NCI-H510A (cell line): ENCODE data around the gene APBA2.
"Not testable (repeated sequence)": the region's sequence is repeated elsewhere in the genome, so short reads cannot be mapped to it uniquely, and the experiment has no call there.

Experiments used
- DNase-seq: peaks from one replicate; lab custom pipeline; 2025; lab: John Stamatoyannopoulos, UW

The APBA2 gene

GRCh38 chr15:29003191-29003839 is 117.5 kb downstream of the APBA2 start:
- DNase-seq, result no peak

DNA sequence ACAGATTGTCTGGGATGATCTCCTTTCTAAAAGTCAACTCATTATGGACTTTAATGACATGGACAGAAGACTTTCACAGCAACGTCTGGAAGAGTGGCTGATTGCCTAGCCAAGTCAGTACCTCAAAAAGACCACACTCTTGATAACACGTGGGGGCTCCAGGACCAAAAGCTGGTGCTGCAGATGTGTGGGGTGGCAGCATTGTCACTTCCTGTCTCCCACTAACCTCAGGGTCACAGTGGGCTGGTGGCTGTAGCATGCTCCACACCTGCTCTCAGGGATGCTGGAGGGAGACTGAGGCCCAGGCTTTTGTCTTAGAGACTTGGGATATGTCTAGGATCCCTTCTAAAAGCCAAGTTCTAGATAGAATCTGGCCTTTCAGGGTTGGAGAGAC is 118.1 kb downstream of the APBA2 start:
- no peak for DNase-seq

DNA sequence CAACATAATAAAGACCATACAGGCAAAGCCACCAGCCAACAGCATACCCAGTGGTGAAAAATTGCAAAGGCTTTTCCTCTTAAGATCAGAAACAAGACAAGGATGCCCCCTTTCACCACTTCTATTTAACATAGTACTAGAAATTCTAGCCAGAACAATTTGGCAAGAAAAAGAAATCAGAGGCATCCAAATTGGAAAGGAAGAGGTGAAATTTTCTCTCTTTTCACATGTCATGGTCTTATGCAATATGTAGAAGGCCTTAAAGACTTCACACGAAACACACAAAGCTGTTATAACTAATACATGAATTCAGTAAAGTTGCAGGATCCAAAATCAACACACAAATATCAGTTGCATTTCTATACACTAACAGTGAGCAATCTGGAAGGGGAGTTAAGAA is 120.2 kb downstream of the APBA2 start:
- no peak for DNase-seq

- no peak for DNase-seq
Measured at GRCh38 chr15:29008846-29009245, 123.1 kb downstream of the APBA2 start.

DNA sequence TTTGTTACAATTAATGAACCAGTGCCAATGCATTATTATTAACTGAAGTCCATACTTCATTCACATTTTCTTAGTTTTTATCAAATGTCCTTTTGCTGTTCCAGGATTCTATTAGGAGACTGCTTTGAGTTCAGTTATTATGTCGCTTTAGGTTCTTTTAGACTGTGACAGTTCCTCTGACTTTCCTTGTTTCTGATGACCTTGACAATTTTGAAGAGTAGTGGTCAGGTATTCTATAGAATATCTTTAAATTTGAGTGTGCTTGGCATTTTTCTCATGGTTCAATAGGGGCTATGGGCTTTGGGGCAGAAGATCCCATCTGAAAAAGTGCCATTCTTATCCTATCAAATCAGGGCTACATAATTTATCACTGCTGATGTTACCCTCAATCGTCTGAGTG is 126.3 kb downstream of the APBA2 start:
- no peak for DNase-seq

GRCh38 chr15:29014493-29014892 is 128.7 kb downstream of the APBA2 start:
- DNase-seq, result no peak

GRCh38 chr15:29016518-29016917 is 130.7 kb downstream of the APBA2 start:
- DNase-seq, result no peak

DNA sequence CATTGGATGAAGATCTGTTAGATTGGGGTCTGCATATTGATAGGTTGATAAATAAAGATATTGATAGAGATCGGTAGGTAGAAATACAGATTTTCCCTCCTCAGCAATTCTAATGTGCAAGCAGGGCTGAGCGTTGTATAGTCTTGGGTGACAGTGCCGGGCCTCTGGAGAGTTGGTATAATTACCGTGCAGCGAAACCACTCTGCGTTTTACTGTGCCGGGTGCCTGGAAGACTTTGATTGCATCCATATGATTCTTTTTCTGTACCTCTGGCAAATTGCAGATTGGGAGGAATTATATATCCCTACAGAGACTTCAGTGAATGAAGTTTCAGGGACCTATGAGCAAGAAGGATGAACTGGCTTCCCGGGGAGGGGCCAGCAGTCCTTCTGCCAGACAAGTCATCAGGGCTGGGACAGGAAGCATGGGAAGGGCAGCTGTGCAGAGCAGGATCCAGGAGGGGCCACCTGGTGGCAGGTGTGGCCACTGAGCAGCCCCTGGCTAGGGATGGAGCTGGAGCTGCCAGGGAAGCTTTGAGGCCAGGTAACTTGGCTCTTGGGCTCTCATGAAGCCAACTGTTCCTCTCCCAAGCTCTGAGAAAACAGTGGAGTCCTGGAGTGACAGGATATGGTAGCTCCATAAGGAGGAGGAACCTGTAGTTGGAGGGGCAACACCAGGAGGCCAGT is 132.5 kb downstream of the APBA2 start:
- peak; percentile 27 for DNase-seq

GRCh38 chr15:29018995-29019976 is 133.5 kb downstream of the APBA2 start:
- DNase-seq, result no peak

GRCh38 chr15:29021857-29022256 is 136.1 kb downstream of the APBA2 start:
- DNase-seq, result no peak

GRCh38 chr15:29024662-29025061 is 138.9 kb downstream of the APBA2 start:
- DNase-seq, result no peak

- not testable (repeated sequence) for DNase-seq
Measured at GRCh38 chr15:29025411-29025810, 139.6 kb downstream of the APBA2 start.

DNA sequence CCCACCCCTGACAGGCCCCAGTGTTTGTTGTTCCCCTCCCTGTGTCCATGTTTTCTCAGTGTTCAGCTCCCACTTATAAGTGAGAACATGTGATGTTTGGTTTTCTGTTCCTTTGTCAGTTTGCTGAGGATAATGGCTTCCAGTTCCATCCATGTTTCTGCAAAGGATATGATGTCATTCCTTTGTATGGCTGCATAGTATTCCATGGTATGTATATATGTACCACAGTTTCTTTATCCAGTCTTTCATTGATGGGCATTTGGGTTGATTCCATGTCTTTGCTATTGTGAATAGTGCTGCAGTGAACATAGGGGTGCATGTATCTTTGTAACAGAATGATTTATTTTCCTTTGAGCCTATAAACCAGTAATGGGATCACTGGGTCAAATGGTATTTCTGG is 142.4 kb downstream of the APBA2 start:
- not testable (repeated sequence) for DNase-seq

GRCh38 chr15:29029651-29030195 is 143.9 kb downstream of the APBA2 start:
- no peak for DNase-seq

- DNase-seq, result no peak
Measured at GRCh38 chr15:29031502-29032228, 145.9 kb downstream of the APBA2 start.

GRCh38 chr15:29032229-29032625 is 146.5 kb downstream of the APBA2 start:
- no peak for DNase-seq

DNA sequence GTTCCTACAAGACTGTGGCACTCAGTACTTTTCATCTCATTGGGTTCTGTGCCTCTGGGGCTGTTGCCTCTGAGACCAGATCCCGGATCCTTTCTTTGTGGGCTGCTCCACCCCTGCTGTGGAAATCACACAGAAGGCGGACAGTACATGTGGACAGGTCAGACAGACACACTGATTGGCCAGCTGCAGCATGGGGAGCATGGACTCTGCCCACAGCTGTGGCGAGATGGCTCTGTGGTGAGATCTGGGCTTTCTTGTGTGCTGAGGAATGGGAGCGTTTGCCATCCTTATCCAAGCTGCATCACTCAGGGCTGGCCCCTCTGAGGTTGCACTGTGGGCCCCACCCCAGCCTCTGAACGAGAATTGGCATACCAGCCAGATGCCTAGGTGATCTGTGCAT is 147.0 kb downstream of the APBA2 start:
- DNase-seq, result no peak

DNA sequence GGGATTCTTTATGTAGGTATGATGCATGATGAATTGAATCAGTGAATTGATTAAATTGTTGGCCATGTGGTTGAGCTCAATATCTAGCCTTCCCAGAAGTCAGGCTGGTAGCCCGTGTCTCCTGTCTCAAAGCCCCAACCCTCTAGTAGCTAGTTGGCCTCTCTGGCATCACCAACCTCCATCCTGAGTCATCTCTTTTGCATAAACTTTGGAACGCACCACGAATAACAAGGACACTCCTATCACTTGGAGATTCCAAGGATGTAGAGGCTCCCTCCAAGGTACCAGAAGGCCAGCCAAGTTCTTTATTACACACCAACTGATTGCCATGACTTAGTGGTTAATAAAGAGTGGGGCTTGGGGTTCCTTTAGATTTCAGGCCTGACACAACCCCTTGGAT is 148.4 kb downstream of the APBA2 start:
- DNase-seq, result no peak

DNA sequence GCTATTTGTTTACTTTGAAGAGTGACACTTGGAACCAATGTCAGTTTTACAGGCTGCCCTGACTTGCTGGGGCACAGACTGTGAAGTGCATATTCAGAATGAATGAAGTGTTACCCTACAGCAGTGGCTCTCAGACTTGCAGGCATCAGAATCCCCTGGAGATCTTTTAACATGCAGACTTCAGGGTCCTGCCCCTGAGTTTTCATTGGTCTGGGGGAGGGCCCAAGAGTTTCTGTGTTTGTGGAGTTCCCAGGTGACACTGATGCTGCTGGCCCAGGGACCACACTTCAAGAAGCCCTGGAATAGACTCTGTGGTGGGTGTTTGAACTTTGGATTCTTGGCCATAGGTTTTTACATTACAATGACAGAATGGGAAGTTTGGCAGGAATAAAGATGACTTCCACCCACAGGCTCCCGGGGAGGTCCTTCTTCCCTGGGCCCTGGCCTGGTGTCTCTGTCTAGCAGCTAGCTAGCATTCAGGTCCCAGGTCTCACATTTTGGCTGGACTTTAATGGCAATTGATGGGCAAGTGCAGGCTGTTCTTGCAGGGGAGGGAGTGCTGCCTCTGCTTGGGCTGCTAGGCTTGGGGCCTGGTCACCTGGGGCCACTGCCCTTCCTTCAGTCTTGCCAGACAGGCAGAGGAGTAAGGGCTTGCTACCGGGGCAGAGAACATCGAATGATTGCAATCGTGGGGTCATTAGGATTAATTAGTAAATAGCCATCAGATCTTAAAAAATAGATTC is 149.0 kb downstream of the APBA2 start:
- no peak for DNase-seq

DNA sequence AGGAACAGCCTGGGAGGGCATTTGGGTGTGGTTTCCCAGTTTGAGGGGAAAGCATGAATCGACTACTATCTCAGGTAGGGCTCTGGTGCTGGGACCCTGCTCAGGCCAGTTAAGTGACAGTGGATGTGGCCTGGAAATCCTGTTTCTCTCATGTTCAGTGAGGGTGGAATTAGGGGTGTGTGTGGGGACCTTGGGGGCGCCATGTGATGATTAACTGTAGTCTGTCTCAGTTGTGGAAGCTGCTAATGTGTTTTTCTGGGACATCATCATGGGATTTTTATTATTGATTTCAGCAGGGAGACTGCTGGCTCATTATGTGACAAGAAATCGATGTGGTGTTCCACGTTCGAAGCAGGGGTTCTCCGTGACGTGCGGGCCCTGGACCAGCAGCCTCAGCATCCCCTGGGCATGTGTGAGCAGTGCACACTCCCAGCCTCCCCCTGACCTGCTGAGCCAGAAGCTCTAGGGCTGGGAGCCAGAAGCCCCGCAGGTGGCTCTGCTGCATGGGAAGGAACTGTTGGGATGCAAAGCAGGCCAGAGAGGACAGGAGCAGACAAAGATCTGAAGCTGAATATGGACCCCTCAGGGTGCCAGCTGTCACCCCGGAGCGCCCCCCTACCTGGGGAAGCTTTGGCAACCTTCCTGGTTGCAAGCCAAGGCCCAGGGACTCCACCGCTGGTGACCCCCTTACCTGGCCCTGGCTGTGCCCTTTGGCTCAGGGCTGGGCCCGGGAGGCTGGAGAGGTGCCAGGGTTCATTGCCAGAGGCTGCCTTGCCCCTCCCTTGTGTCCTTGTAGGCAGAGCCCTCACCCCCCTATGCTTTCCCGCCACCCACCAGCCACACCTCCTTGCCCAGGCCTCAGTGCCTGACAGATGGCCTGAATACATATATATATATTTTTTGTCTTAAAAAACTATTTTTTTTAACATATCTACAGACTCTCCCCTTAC is 149.8 kb downstream of the APBA2 start:
- DNase-seq, result no peak
